Measurements from ENCODE around the gene PLEKHM2.

PLEKHM2 gene

DNA sequence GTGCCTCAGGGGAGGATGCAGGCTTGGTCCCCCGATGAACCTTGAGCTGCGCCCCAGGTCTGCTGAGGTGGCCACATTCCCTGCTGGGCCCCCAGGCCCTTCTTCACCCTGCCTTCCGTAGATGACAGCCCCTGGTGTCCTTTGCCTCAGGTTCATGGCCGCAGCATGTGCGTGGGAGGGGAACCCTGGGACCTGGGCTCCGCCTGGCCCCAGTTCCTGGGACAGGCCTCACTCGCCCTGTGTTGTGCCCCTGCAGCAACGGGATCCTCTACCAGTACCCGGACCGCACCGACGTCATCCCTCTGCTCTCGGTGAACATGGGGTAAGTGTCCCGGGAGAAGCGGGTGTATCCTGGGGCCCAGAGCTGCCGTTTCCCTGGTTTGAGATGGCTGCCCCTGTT, 46.8 kb downstream of the PLEKHM2 start:
- Histone ChIP-seq H3K27me3 (ENCODE audit: insufficient read depth, low read length, poor library complexity) (no peaks in the 10 kb centered on the region), H3K27ac (ENCODE audit: low read length) (no peak overlapping the region), H3K9me3 (ENCODE audit: insufficient read depth, low read length, severe bottlenecking) (no peaks in the 10 kb centered on the region), H3K36me3 (ENCODE audit: insufficient read depth, low read length) (peaks cover 88% of the 10 kb centered on the region), H4K20me1 (ENCODE audit: insufficient read depth, low read length) (peaks cover 3% of the 10 kb centered on the region; the same call in 1 of the 2 replicates), H3K9ac (ENCODE audit: low read depth, low read length) (no peak overlapping the region), H3K4me3 (ENCODE audit: low read depth in 1 of 2, low read length in 2 of 2) (no peak overlapping the region), H3K79me2 (ENCODE audit: insufficient read depth, low read length) (no peaks in the 10 kb centered on the region), H3K4me2 (ENCODE audit: insufficient read depth, low read length) (no peak overlapping the region), H3K4me1 (ENCODE audit: insufficient read depth, low read length) (no peaks in the 10 kb centered on the region), H2AFZ (ENCODE audit: low read depth, low read length) (no peak overlapping the region)
- ATAC-seq (ENCODE audit: insufficient read depth, low read depth) (no peak), DNase-seq (no peak)
- TF ChIP-seq EZH2 (IDR thresholded peaks at IDR 0.05; ENCODE audit: borderline replicate concordance, low read depth, low read length, severe bottlenecking): no peak
- TF ChIP-seq, protein P1, sequence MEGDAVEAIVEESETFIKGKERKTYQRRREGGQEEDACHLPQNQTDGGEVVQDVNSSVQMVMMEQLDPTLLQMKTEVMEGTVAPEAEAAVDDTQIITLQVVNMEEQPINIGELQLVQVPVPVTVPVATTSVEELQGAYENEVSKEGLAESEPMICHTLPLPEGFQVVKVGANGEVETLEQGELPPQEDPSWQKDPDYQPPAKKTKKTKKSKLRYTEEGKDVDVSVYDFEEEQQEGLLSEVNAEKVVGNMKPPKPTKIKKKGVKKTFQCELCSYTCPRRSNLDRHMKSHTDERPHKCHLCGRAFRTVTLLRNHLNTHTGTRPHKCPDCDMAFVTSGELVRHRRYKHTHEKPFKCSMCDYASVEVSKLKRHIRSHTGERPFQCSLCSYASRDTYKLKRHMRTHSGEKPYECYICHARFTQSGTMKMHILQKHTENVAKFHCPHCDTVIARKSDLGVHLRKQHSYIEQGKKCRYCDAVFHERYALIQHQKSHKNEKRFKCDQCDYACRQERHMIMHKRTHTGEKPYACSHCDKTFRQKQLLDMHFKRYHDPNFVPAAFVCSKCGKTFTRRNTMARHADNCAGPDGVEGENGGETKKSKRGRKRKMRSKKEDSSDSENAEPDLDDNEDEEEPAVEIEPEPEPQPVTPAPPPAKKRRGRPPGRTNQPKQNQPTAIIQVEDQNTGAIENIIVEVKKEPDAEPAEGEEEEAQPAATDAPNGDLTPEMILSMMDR (IDR thresholded peaks at IDR 0.05; ENCODE audit: borderline replicate concordance, extremely low read depth, low read length, poor library complexity, severe bottlenecking): no peak

DNA sequence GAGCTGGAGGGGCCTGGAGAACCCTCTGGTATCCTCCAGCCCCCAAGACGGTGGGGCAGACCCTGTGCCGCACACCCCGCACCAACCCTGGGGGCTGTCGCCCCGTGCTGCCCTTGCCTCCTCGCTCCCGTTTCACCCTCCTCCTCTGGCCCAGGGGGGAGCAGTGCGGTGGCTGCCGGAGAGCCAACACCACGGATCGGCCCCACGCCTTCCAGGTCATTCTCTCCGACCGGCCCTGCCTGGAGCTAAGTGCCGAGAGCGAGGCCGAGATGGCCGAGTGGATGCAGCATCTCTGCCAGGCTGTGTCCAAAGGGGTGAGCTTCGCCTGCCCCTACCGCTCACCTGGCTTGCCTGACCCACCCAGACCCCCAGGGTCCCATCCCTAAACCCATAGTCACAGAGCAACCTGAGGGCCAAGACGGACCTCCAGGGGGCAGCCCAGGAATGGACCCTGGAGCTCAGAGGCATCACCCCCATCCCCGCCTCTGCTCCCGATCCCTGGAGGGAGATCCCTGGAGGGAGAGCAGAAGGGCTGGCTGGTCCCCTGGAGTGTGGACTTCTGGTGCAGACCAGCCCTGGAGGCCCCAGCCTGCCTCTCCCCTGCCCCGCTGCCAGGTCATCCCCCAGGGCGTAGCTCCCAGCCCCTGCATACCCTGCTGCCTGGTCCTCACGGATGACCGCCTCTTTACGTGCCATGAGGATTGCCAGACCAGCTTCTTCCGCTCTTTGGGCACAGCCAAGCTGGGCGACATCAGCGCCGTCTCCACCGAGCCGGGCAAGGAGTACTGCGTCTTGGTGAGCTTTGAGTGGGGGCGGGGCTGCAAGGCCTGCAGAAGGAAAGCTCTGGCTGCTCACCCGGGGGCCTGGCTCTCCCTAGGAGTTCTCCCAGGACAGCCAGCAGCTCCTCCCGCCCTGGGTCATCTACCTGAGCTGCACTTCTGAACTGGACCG, 47.9 kb downstream of the PLEKHM2 start:
- Histone ChIP-seq H4K20me1 (ENCODE audit: insufficient read depth, low read length) (peaks cover 3% of the 10 kb centered on the region; the same call in 1 of the 2 replicates), H3K4me1 (ENCODE audit: insufficient read depth, low read length) (no peaks in the 10 kb centered on the region), H3K9me3 (ENCODE audit: insufficient read depth, low read length, severe bottlenecking) (no peaks in the 10 kb centered on the region), H3K79me2 (ENCODE audit: insufficient read depth, low read length) (no peaks in the 10 kb centered on the region), H3K4me2 (ENCODE audit: insufficient read depth, low read length) (no peak overlapping the region), H3K36me3 (ENCODE audit: insufficient read depth, low read length) (peaks cover 77% of the 10 kb centered on the region), H3K4me3 (ENCODE audit: low read depth in 1 of 2, low read length in 2 of 2) (no peak overlapping the region), H3K27me3 (ENCODE audit: insufficient read depth, low read length, poor library complexity) (no peaks in the 10 kb centered on the region), H3K27ac (ENCODE audit: low read length) (no peak overlapping the region), H2AFZ (ENCODE audit: low read depth, low read length) (no peak overlapping the region), H3K9ac (ENCODE audit: low read depth, low read length) (no peak overlapping the region)
- TF ChIP-seq EZH2 (IDR thresholded peaks at IDR 0.05; ENCODE audit: borderline replicate concordance, low read depth, low read length, severe bottlenecking): no peak
- TF ChIP-seq, protein P1 (IDR thresholded peaks at IDR 0.05; ENCODE audit: borderline replicate concordance, extremely low read depth, low read length, poor library complexity, severe bottlenecking): no peak
- DNase-seq: no peak
- no peak for ATAC-seq (ENCODE audit: insufficient read depth, low read depth)

DNA sequence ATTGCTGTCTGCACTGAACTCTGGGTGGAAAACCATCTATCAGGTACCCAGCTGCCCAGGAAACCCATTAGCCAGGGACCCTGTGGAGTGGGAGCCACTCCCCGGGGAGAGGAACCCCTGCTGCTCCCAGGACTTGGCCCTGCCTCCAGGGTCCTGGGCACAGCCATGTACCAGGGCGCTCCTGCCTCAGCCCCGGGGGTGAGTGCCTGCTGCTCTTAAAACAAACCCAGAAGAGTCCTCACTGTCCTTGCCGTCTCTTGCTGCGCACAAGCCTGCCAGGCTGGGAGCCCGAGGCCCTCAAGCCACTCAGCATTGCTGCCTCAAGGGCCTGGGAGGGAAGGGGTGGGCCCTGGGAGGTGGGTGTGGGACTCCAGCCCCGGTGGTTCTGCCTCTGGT, 48.6 kb downstream of the PLEKHM2 start:
- peaks cover 3% of the 10 kb centered on the region; the same call in 1 of the 2 replicates for H4K20me1 ChIP-seq (ENCODE audit: insufficient read depth, low read length)
- H3K36me3 ChIP-seq (ENCODE audit: insufficient read depth, low read length): peaks cover 70% of the 10 kb centered on the region
- ATAC-seq (ENCODE audit: insufficient read depth, low read depth) (no peak), DNase-seq (no peak)
- no peak overlapping the region for H3K4me3 ChIP-seq (ENCODE audit: low read depth in 1 of 2, low read length in 2 of 2)
- no peak overlapping the region for H3K27ac ChIP-seq (ENCODE audit: low read length)
- no peaks in the 10 kb centered on the region for H3K79me2 ChIP-seq (ENCODE audit: insufficient read depth, low read length)
- no peak overlapping the region for H3K4me2 ChIP-seq (ENCODE audit: insufficient read depth, low read length)
- no peak for TF ChIP-seq EZH2 (IDR thresholded peaks at IDR 0.05; ENCODE audit: borderline replicate concordance, low read depth, low read length, severe bottlenecking)
- TF ChIP-seq, protein P1 (IDR thresholded peaks at IDR 0.05; ENCODE audit: borderline replicate concordance, extremely low read depth, low read length, poor library complexity, severe bottlenecking): no peak
- H3K4me1 ChIP-seq (ENCODE audit: insufficient read depth, low read length): no peaks in the 10 kb centered on the region
- H2AFZ ChIP-seq (ENCODE audit: low read depth, low read length): no peak overlapping the region
- H3K27me3 ChIP-seq (ENCODE audit: insufficient read depth, low read length, poor library complexity): no peaks in the 10 kb centered on the region
- H3K9me3 ChIP-seq (ENCODE audit: insufficient read depth, low read length, severe bottlenecking): no peaks in the 10 kb centered on the region
- no peak overlapping the region for H3K9ac ChIP-seq (ENCODE audit: low read depth, low read length)

Measured in DND-41 (cell line).